ENCODE data around the gene OSCP1.

DNA sequence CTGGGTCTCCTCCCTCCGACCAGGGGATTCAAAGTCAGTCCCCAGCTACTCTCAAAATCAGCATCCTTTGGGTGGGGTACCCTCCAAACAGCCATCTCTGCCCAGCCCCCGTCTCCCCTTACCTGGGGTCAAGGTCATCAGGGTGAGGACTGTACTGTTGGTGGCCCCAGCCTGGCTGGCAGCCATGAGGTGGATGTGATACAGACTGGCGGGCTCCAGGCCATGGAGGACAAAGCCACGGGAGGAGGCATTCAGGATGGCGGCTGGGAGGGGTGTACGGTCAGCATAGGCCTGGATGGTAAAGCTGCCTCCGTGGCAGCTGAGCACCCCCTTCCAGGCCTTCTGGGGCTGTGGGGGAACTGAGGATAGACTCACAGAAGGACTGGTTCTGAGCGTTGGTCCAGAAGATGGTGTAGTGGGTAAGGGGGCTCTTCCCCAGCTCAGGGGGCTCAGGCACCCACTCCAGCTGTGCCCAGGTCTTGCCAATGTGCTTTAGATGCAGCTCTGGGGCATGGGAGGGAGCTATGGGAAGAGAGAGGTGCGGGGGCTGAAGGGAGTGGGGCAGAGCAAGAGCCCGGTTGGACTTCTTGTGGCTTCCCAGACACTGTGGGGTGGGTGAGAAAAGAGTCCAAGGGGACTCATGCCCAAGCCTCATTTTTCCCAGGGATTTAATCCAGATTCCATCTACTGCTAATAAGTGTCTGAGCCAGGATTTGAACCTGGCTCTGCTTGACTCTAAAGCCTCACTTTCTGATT is 17.6 kb upstream of the OSCP1 start:
- TF ChIP-seq CTCF (conservative IDR thresholded peaks at IDR 0.05; ENCODE audit: low read depth, low read length) (no peak), EZH2 (IDR thresholded peaks at IDR 0.05; ENCODE audit: borderline replicate concordance, low read depth, low read length, poor library complexity, severe bottlenecking) (no peak)
